Testis (tissue), 3 donors: ENCODE results near the gene DUSP22. TPM values are rescaled to one million over a fixed set of nuclear protein-coding genes. Genes with fewer than 3 reads are reported as not detected.
"Not testable (repeated sequence)": the region's sequence is repeated elsewhere in the genome, so short reads cannot be mapped to it uniquely, and the experiment has no call there.

ENCODE experiments used
- DNase-seq: peaks from one replicate; pipeline ENCODE4 v3.0.0-alpha.2; 2019
- H3K27ac ChIP-seq, 2 donors: fragments of 200-600 bp; sonication (generic); one replicate each; pipeline ENCODE4 v1.5.1; 2019
- H3K27me3 ChIP-seq: fragments of 200-600 bp; sonication (generic); one replicate; pipeline ENCODE4 v1.5.1; 2019
- H3K36me3 ChIP-seq: fragments of 200-600 bp; sonication (generic); one replicate; pipeline ENCODE4 v1.5.1; 2017; ENCODE audit warnings: low read depth; ENCODE audit errors: missing control alignments
- H3K4me1 ChIP-seq: fragments of 200-600 bp; sonication (generic); one replicate; pipeline ENCODE4 v1.5.1; 2019
- H3K4me3 ChIP-seq, 2 donors: fragments of 200-600 bp; sonication (generic); one replicate each; pipeline ENCODE4 v1.5.1; 2017 to 2019
- H3K9me3 ChIP-seq: fragments of 200-600 bp; sonication (generic); one replicate; pipeline ENCODE4 v1.5.1; 2017
- CTCF ChIP-seq, 3 experiments: fragments of 450-650 bp in 2 of 3; fragments of 200-600 bp in 1 of 3; sonication (generic) in 1 of 3; IDR thresholded peaks; one replicate each; pipeline ENCODE4 v1.5.1; 2016 to 2019; ENCODE audit warnings: antibody characterized with exemption in 3 of 3, mild to moderate bottlenecking in 2 of 3, moderate library complexity in 1 of 3
- POLR2A ChIP-seq: fragments of 450-650 bp; IDR thresholded peaks from one replicate; pipeline ENCODE4 v1.6.1; 2017; ENCODE audit warnings: antibody characterized with exemption, mild to moderate bottlenecking, moderate library complexity
- WGBS, 2 donors: methylation state at CpG; one replicate each; pipeline ENCODE4 v1.1.5; 2018; 5-methylcytosine and 5-hydroxymethylcytosine counted together
- intact Hi-C: fragments of 100-400 bp; cut with DNase I; formaldehyde crosslinking; loops from one replicate; pipeline ENCODE4 v1.15.1; 2023; ENCODE audit warnings: low total_unique reads
- polyA plus RNA-seq: library from polyadenylated mRNA; stranded (reverse); fragments of 350-450 nt; fragmentation: Illumina TruSeq; extraction: RNeasy Lipid Tissue Mini Kit (QIAGEN cat#74804); gene quantifications from one replicate; pipeline ENCODE4 v1.2.3, GENCODE V29; 2014; ENCODE audit warnings: low read depth, low replicate concordance; ENCODE audit not compliant: insufficient read depth
- total RNA-seq, 2 donors: library from RNA; depleted of rRNA; stranded (reverse); fragments of >200 nt; gene quantifications; one replicate each; pipeline ENCODE4 v1.2.3, GENCODE V29; 2016

Gene DUSP22
- total and polyA plus RNA-seq, 3 donors from 2014 or later, result 112 to 158 (median 129) TPM

- intact Hi-C loops, result no loop called here
- Histone ChIP-seq H3K9me3 (no peaks in the 10 kb centered on the region), H3K4me3 (no peak overlapping the region), H3K27ac (no peak overlapping the region), H3K27me3 (no peaks in the 10 kb centered on the region), H3K4me1 (no peaks in the 10 kb centered on the region), H3K36me3 (no peaks in the 10 kb centered on the region)
- no peak for DNase-seq
- 68 to 70% methylated on average over 17 of the region's 17 CpGs for WGBS, 2 donors
- TF ChIP-seq CTCF (IDR thresholded peaks at IDR 0.05) (no peak), POLR2A (no peak)
Observed at GRCh38 chr6:367891-368630, 75.8 kb downstream of the DUSP22 start.

- DNase-seq, result no peak
- Histone ChIP-seq H3K9me3 (no peaks in the 10 kb centered on the region), H3K27me3 (no peaks in the 10 kb centered on the region), H3K36me3 (no peaks in the 10 kb centered on the region), H3K4me1 (no peaks in the 10 kb centered on the region), H3K4me3 (no peak overlapping the region), H3K27ac (no peak overlapping the region)
- TF ChIP-seq CTCF (IDR thresholded peaks at IDR 0.05), result no peak
- TF ChIP-seq POLR2A, result no peak
- intact Hi-C loops, result no loop called here
- WGBS, 2 donors, result 85 to 88% methylated on average over 13 of the region's 13 CpGs
Observed at GRCh38 chr6:369559-370431, 77.5 kb downstream of the DUSP22 start.

GRCh38 chr6:370555-370954 is 78.3 kb downstream of the DUSP22 start:
- Histone ChIP-seq H3K4me3 (no peak overlapping the region), H3K36me3 (no peaks in the 10 kb centered on the region), H3K27ac (no peak overlapping the region), H3K9me3 (no peaks in the 10 kb centered on the region), H3K27me3 (no peaks in the 10 kb centered on the region), H3K4me1 (no peaks in the 10 kb centered on the region)
- 66 to 74% methylated on average over 6 of the region's 6 CpGs for WGBS, 2 donors
- DNase-seq, result no peak
- intact Hi-C loops, result no loop called here
- TF ChIP-seq CTCF (IDR thresholded peaks at IDR 0.05) (no peak), POLR2A (no peak)

- H3K4me3 ChIP-seq, H3K9me3 ChIP-seq, H3K4me1 ChIP-seq, intact Hi-C loops, H3K27me3 ChIP-seq, H3K36me3 ChIP-seq, DNase-seq, H3K27ac ChIP-seq: not testable (repeated sequence)
- WGBS, 2 donors, result 79 to 85% methylated on average over 2 of the region's 2 CpGs
Observed at GRCh38 chr6:371851-372250, 79.6 kb downstream of the DUSP22 start.

GRCh38 chr6:372336-372911 is 80.1 kb downstream of the DUSP22 start:
- H3K4me1 ChIP-seq, result no peaks in the 10 kb centered on the region
- TF ChIP-seq POLR2A, result no peak
- no peak for TF ChIP-seq CTCF (IDR thresholded peaks at IDR 0.05)
- no peak for DNase-seq
- H3K36me3 ChIP-seq, result no peaks in the 10 kb centered on the region
- 62 to 67% methylated on average over 16 of the region's 16 CpGs for WGBS, 2 donors
- H3K27me3 ChIP-seq, result no peaks in the 10 kb centered on the region
- no peak overlapping the region for H3K4me3 ChIP-seq
- H3K27ac ChIP-seq, result no peak overlapping the region
- H3K9me3 ChIP-seq, result no peaks in the 10 kb centered on the region
- intact Hi-C loops, result no loop called here
